Calu3 (cell line): Measurements from ENCODE around the gene OCA2. TPM values are rescaled to one million over a fixed set of nuclear protein-coding genes. Genes with fewer than 3 reads are reported as not detected.

Experiments used
- BruUV-seq: library from RNA; stranded (reverse); fragments of 400-500 nt; replicated peaks from 2 replicates; lab custom pipeline; 2021; lab: Mats Ljungman, UMichigan
- CTCF ChIA-PET: fragments of 300-600 bp; sonication (Branson Sonifier 250); formaldehyde crosslinking; loops from one replicate; lab custom pipeline; 2022; ENCODE audit warnings: antibody characterized with exemption; lab: Charles Lee
- DNase-seq: peaks from one replicate; pipeline ENCODE4 v3.0.0; 2022
- H3K27ac Mint-ChIP-seq: one replicate; pipeline ENCODE4 v1.8.0; 2022; ENCODE audit warnings: mixed read lengths; ENCODE audit not compliant: unreplicated experiment
- H3K27me3 Mint-ChIP-seq: one replicate; pipeline ENCODE4 v1.8.0; 2022; ENCODE audit warnings: mixed read lengths; ENCODE audit not compliant: unreplicated experiment
- H3K36me3 Mint-ChIP-seq: one replicate; pipeline ENCODE4 v1.8.0; 2022; ENCODE audit warnings: mild to moderate bottlenecking, moderate library complexity, mixed read lengths; ENCODE audit not compliant: insufficient read depth, unreplicated experiment
- H3K4me1 Mint-ChIP-seq: one replicate; pipeline ENCODE4 v1.8.0; 2022; ENCODE audit warnings: mild to moderate bottlenecking, low read depth, mixed read lengths; ENCODE audit not compliant: unreplicated experiment
- H3K4me3 Mint-ChIP-seq: one replicate; pipeline ENCODE4 v1.8.0; 2022; ENCODE audit warnings: mild to moderate bottlenecking, low read depth, moderate library complexity, mixed read lengths; ENCODE audit not compliant: unreplicated experiment
- H3K9me3 Mint-ChIP-seq: one replicate; pipeline ENCODE4 v1.8.0; 2022; ENCODE audit warnings: low read depth, mixed read lengths; ENCODE audit not compliant: unreplicated experiment
- intact Hi-C: fragments of 100-400 bp; cut with micrococcal nuclease; formaldehyde crosslinking; loops from one replicate; pipeline ENCODE4 v1.10.0; 2022; ENCODE audit not compliant: unreplicated experiment
- total RNA-seq: library from RNA; stranded (reverse); gene quantifications from 2 replicates; pipeline ENCODE4 v1.2.3, GENCODE V29; 2022
- TF ChIP-seq, protein P1 (sequence below): fragments of 200-600 bp; IDR thresholded peaks from one replicate; pipeline ENCODE4 v1.8.0; 2022; ENCODE audit warnings: antibody characterized with exemption; ENCODE audit not compliant: unreplicated experiment

Gene OCA2
- total RNA-seq, 1 experiment from 2014 or later: not detected

DNA sequence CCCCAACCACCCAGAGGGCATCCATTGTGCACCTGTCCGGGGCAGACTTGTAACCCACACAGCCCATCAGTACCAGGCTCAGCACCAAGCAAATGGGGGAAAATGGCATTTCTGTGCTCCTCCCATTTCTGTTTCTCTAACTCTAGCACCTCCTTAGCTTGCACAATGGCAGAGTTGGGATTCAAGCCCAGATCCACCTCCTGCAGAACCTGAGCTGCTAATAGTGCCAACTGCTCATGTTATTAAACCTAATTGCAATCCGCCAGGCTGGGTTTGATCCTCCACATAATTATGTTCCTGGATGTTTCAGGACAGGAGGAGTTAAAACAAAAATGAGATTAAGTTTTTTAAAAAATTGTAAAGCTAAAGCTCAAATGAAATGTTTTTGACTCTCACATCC lies 235.0 kb downstream of the OCA2 start:
- TF ChIP-seq, protein P1, sequence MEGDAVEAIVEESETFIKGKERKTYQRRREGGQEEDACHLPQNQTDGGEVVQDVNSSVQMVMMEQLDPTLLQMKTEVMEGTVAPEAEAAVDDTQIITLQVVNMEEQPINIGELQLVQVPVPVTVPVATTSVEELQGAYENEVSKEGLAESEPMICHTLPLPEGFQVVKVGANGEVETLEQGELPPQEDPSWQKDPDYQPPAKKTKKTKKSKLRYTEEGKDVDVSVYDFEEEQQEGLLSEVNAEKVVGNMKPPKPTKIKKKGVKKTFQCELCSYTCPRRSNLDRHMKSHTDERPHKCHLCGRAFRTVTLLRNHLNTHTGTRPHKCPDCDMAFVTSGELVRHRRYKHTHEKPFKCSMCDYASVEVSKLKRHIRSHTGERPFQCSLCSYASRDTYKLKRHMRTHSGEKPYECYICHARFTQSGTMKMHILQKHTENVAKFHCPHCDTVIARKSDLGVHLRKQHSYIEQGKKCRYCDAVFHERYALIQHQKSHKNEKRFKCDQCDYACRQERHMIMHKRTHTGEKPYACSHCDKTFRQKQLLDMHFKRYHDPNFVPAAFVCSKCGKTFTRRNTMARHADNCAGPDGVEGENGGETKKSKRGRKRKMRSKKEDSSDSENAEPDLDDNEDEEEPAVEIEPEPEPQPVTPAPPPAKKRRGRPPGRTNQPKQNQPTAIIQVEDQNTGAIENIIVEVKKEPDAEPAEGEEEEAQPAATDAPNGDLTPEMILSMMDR: no peak
- H3K4me1 Mint-ChIP-seq: no peaks in the 10 kb centered on the region
- H3K27ac Mint-ChIP-seq: no peak overlapping the region
- peaks cover 2% of the 10 kb centered on the region for H3K9me3 Mint-ChIP-seq
- no peaks in the 10 kb centered on the region for H3K27me3 Mint-ChIP-seq
- no TSS peak for BruUV-seq
- H3K36me3 Mint-ChIP-seq: no peaks in the 10 kb centered on the region
- no peak for DNase-seq
- CTCF ChIA-PET: no interaction called here
- no peak overlapping the region for H3K4me3 Mint-ChIP-seq
- intact Hi-C loops: no loop called here

DNA sequence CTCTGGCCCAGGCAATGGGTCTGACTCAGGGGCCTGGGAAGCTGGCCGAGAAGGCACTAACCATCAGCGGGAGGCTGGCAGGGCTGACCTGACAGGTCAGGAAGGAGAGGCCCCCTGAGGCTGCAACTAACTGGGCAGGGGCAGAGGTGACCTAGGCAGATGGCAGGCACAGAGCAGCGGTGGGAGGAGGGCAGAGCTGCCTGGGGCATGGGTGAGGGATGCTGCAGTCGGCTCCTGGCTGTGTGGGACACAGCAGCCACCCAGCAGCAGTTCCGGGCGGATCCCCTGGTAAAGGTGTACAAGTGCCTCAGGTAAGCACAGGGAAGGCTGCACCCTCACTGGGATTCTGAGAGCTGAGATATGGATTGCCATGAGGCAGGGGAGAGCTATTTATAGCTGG lies 236.1 kb downstream of the OCA2 start:
- no TSS peak for BruUV-seq
- Mint-ChIP-seq H3K4me1 (no peaks in the 10 kb centered on the region), H3K4me3 (no peak overlapping the region), H3K27me3 (no peaks in the 10 kb centered on the region), H3K27ac (no peak overlapping the region), H3K9me3 (peaks cover 2% of the 10 kb centered on the region), H3K36me3 (no peaks in the 10 kb centered on the region)
- no peak for DNase-seq
- intact Hi-C loops: no loop called here
- CTCF ChIA-PET: no interaction called here
- TF ChIP-seq, protein P1: no peak

DNA sequence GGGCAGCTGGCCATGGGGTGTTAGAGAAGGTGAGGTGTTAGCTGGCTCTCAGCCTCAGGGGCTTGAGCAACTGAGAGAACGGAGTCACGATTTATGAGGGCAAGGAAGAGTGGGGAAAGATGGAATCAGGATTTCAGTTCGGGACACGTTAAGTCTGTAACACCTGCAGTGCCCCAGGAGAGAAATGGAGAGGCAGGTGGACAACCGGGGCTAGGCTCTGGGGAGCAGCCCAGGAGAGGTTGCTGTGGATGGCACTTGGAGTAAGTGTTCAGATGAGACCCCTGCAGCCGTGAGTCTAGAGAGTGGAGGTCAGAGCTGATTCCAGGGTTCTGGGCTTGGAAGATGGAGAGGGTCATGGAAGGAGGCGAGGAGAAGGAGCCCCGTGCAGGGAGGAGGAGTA lies 237.9 kb downstream of the OCA2 start:
- no peaks in the 10 kb centered on the region for H3K27me3 Mint-ChIP-seq
- TF ChIP-seq, protein P1: no peak
- no peak for DNase-seq
- CTCF ChIA-PET: no interaction called here
- H3K36me3 Mint-ChIP-seq: no peaks in the 10 kb centered on the region
- H3K4me3 Mint-ChIP-seq: no peak overlapping the region
- H3K27ac Mint-ChIP-seq: no peak overlapping the region
- H3K9me3 Mint-ChIP-seq: peaks cover 2% of the 10 kb centered on the region
- no peaks in the 10 kb centered on the region for H3K4me1 Mint-ChIP-seq
- no TSS peak for BruUV-seq
- intact Hi-C loops: no loop called here

DNA sequence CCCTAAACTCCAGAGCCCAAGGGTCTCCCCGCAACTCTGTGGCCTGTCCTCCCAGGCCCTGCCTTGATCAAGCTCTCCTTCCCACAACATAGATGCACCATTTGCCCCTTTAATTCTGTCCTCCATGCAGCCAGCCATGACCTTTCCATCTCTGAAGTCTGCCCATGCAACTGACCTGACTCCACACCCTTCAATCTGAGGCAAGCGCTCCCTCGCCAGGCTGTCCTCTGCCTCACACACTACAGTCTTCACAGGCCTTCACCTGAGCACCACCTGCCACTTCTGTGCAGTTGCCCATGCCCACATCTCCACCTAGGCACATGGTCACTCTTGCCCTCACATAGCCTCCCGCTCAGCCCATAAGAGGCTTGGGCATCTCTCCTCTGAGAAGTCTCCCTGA lies 244.0 kb downstream of the OCA2 start:
- DNase-seq: no peak
- TF ChIP-seq, protein P1: no peak
- Mint-ChIP-seq H3K4me3 (no peak overlapping the region), H3K36me3 (no peaks in the 10 kb centered on the region), H3K4me1 (no peaks in the 10 kb centered on the region), H3K27me3 (no peaks in the 10 kb centered on the region), H3K9me3 (peaks cover 5% of the 10 kb centered on the region), H3K27ac (no peak overlapping the region)
- CTCF ChIA-PET: no interaction called here
- intact Hi-C loops: no loop called here
- BruUV-seq: no TSS peak
